Thyroid gland (tissue), 4 donors: ENCODE measurements around the gene BRAF.
"Not testable (repeated sequence)": the region's sequence is repeated elsewhere in the genome, so short reads cannot be mapped to it uniquely, and the experiment has no call there.

Experiments used
- POLR2A ChIP-seq, 2 donors: fragments of 450-650 bp; IDR thresholded peaks; one replicate each; pipeline ENCODE4 v1.6.1; 2017; ENCODE audit warnings: antibody characterized with exemption in 2 of 2, mild to moderate bottlenecking in 2 of 2, moderate library complexity in 1 of 2
- TF ChIP-seq, protein P1 (sequence below), 6 experiments: fragments of 200-600 bp in 3 of 6; fragments of 450-650 bp in 3 of 6; sonication (generic) in 3 of 6; IDR thresholded peaks; one replicate each; pipeline ENCODE4 v1.5.1; 2016 to 2019; ENCODE audit warnings: antibody characterized with exemption in 6 of 6, mild to moderate bottlenecking in 2 of 6, inconsistent platforms in 1 of 6, moderate library complexity in 1 of 6

DNA sequence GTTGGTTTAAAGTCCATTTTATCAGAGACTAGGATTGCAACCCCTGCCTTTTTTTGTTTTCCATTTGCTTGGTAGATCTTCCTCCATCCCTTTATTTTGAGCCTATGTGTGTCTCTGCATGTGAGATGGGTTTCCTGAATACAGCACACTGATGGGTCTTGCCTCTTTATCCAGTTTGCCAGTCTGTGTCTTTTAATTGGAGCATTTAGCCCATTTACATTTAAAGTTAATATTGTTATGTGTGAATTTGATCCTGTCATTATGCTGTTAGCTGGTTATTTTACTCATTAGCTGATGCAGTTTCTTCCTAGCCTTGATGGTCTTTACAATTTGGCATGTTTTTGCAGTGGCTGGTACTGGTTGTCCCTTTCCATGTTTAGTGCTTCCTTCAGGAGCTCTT lies 212.3 kb downstream of the BRAF start:
- TF ChIP-seq, protein P1, sequence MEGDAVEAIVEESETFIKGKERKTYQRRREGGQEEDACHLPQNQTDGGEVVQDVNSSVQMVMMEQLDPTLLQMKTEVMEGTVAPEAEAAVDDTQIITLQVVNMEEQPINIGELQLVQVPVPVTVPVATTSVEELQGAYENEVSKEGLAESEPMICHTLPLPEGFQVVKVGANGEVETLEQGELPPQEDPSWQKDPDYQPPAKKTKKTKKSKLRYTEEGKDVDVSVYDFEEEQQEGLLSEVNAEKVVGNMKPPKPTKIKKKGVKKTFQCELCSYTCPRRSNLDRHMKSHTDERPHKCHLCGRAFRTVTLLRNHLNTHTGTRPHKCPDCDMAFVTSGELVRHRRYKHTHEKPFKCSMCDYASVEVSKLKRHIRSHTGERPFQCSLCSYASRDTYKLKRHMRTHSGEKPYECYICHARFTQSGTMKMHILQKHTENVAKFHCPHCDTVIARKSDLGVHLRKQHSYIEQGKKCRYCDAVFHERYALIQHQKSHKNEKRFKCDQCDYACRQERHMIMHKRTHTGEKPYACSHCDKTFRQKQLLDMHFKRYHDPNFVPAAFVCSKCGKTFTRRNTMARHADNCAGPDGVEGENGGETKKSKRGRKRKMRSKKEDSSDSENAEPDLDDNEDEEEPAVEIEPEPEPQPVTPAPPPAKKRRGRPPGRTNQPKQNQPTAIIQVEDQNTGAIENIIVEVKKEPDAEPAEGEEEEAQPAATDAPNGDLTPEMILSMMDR (IDR thresholded peaks at IDR 0.05), result not testable (repeated sequence)
- not testable (repeated sequence) for TF ChIP-seq POLR2A (IDR thresholded peaks at IDR 0.05)
